Stimulated activated CD4-positive, alpha-beta T cell treated with anti-CD3 and anti-CD28 coated beads, Interleukin-15, amount 100 ng/mL, for 1 hour (primary cell): ENCODE data around the gene ATP6V0C.

Source experiments
- DNase-seq, 2 donors: peaks; one replicate each; pipeline ENCODE4 v3.0.0-alpha.2; 2020; ENCODE audit warnings: low read depth in 1 of 2, low spot score in 1 of 2

Gene ATP6V0C

DNA sequence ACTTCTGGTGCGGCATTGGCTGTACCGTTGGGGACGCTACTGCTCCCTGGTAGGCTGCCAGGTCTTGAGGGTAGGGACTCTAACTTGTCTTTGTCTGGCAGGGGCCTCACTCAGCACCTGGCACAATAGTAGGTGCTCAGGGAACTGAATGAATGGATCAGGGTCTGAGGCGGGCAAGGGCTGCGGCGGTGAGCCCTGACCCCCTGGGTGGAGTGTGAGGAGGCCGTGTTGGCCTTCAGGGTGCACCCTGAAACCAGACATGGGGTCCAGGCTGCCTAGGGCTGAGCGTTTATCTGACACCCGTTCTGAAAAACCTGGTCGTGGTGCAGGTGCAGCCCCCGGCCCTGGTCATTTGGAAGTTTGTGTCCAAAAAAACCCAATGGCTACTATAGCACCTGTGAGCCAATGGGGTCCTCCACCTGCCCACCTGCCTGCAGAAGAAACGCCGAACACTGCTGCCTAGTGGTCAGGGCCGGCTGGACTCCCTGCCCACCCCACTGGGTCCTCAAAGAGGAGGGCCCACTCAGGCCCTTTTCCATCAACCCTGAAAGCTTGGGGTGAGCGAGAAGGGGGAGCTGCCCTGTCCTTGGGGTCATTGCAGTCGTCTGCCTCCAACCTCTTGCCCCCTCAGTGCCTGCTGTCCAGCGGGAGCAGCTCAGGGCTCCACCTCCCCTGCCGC is 4.9 kb upstream of the ATP6V0C start:
- DNase-seq = no peak

DNA sequence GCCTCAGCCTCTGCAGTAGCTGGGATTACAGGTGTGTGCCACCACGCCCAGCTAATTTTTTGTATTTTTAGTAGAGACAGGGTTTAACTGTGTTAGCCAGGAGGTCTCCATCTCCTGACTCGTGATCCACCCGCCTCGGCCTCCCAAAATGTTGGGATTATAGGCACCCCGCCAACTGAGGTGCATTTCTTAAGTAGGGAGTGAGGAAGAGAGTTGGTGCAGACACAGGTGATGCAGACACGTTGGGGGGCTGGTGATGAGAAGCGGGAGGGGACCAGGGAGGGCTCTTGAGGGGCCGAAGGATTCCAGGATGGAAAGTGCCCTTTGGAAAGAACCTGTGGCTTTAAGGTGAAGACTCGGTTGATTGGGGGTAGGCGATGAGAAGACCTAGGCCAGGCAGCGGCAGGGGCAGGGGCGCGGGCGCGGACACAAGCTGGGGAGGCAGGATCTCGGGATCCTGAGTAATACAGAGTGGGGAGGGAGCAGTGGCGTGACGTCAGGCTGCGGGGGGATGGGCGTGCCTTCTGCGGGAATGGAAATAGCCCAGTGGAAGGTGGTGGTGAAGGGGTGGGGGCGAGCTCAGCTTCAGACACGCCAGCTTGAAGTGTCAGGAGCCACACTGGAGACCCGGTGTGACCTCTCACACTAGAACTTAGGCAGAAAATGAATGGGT is 2.5 kb upstream of the ATP6V0C start:
- no peak for DNase-seq

DNA sequence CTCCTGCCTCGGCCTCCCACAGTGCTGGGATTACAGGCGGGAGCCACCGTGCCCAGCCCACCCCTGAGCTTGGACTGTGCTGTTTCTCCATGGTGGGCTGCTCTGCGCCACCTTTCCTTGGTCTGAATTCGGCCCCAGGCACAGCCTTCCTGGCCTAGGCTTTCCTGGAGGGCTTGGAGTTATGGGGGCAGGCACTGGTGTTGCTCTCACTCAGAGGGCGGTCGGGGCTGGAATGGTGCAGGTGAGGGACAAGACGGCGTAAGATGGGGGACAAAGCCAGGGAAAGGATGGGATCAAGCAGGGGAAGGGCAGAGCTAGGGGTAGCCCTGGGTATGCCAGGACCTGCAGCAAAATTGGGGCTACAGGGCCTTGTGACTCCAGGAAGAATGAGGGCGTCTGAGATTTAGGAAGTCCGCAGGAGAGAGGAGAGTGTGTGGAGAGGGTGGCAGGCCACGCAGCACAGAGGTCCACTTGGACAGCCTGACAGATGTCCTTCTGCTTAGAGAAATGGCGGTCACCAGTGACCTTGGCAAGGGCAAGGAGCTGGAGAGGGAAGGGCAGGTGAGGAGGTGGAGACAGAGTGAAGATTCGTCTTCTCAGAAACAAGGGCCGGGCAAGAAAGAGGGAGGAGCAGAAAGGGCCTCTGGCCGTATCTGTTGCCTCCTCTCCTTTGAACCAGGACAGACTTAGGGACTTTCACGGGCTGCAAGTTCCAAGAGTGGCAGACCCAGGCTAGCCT is 1.6 kb upstream of the ATP6V0C start:
- no peak for DNase-seq

DNA sequence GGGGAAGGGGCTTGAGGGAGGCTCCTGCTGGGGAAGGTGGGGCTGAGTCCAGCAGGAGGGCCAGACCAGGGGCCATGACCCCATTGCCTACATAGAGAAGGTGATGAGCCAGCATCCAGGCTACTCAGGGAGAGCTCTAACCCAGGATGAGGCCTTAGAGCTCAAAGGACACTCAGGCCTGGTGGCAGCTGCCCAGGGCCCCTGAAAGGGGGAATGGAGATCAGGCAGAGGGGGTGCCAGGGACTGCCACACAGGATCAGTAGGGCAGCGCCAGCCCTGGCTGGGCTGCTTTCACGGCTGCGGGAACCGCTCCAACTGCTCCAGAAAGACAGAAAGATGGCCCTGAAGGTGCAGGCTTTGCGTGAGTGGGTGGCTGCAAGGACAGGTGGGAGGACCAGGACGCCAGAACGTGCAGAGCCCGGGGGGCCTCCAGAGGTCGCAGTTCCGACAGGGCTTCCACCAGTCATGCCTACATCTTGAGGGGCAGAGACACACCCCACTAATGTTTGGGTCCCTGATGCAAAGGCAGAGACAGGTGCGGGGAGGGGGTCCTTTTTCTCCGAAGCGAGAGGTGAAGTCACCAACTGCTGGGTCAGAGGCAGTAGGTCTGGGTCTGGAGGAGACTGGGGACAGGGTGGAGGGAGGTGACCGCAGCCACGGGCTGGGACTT is 882 bp upstream of the ATP6V0C start:
- DNase-seq = no peak

DNA sequence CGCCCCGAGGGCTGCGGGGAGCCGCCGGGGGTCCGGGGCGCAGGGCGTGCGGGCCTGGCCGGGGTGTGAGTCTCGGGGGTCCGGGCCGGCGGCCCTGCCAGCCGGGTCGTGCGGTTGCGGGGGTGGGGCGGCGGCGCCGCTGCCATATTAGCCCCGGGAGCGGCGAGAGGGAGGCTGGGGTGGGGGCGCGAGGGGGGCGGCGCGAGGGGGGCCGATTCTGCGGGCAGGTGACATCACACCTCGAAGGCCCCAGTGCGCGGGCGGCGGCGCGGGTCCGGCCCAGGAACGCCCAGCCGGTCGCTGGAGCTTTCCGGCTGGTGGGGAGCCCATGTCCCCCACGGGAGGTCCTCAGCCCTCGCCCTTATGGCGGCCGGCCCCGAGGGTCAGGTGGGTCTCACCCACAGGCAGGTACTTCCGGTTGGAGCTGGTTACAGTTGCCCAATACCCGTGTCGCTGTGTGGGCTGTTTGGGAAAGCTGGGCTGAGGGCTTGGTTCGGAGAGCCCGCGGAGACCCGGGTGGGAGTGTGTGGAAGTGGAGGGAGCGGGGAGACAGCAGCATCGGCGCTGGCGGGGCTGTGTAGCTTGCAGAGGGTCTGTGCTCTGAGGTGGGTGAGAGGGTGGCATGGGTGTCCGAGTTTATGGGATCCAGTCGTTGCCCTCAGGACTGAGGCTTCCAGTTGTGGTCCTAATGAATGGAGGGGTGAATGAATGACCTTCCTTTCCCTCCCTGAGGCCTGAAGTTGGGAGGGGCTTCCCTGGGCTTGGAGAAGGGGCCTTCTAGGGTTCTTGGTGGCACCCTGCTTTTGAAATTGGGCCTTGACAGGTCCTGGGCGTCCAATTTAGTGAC is 804 bp downstream of the ATP6V0C start:
- DNase-seq = no peak

DNA sequence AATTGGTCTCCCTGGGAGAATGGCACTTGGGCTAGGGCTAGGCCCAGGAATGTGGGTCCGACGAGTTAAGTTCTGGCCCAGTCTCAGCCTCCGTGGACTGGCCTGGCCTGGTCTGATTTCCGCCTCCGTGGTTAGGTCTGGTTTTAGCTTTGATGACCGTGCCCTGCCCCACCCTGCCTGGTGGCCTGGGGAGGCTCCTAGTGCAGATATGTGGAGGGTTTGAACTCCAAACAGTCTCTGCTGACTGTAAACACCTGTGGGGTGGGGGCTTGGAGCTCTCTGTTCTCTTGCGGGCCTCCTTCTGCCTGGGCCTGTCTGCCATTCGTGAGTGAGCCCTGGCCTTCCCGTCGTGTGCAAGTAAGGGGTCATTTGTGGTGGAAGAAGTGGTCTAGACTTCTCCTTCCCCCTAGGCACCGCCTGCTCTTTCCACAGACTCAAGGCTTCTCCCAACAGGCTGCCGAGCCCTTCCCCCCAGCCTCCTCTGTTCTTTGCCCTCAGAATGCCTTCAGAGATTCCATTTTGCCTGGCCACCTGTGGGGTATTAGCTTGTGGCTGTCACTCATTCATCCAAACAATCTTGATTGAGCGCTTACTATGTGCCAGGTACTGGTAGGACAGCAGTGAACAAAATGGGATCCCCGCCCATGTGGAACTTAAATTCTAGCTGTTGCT is 1.6 kb downstream of the ATP6V0C start:
- DNase-seq = no peak

DNA sequence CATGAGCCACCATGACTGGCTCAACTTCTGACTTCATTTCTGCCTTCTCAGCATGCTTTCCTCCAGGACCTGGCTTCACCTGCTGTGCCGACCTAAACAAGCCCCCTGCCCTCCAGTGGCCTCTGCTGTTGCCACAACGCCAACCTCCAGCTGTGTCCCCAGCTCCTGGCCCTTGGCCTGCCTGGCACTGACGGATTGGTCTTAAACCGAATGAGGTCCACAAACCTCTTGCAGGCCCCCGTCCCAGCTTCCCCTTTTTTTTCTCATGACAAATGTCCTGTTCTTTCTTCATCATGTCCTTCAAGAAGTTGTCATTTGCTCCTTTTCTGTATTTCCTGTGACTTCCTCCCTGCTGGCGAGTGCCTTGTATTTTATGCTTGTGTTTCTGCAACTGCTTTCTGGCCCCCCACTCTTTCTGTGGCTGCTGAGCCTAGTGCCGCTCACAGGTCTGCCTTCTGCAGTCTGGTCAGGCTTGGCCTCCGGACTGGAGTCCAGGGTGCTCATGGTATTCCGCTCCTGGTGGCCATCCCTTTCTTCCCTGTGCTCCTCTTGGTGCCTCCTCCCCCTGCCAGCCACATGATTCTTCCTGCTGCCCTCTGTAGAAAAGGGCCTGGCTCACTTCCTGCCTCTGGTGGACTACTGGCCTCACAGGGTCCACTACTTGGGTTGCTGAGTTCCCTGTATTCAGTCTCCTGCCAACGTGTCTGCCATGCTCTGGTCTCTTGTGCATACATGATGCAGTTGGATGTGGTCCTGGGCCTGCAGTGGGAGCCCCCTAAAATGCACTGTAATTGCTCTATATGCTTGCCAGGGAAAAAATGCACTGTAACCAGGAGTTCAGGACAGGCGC is 2.9 kb downstream of the ATP6V0C start:
- DNase-seq = no peak

DNA sequence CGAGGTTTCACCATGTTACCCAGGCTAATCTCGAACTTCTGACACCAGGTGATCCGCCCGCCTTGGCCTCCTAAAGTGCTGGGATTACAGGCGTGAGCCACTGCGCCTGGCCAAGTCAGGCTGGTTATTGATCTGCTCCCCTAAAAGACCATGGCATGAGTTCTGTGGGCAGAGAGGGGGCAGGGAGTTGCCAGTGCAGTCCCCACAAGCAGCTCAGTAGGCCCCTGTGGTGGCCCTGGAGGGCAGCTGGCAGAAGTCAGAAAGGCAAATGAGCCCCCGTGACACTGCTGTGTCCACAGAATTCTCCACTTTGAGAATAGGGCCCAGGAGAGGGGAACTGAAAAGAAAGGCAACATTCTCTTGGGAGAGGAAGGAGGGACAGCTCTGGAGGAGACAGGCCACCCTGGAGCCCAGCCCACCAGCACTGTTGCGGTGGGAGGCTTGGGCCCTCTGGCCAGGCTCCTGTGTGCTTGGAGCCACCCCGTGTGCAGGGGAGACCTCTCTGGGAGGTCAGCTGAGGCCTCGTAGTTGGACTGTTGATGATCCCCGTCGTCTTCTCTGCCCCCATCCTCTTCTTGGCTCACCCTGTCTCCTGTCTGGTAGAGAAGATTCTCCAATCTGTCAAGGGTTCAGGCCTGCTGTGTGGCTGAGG is 4.3 kb downstream of the ATP6V0C start:
- DNase-seq = no peak

DNA sequence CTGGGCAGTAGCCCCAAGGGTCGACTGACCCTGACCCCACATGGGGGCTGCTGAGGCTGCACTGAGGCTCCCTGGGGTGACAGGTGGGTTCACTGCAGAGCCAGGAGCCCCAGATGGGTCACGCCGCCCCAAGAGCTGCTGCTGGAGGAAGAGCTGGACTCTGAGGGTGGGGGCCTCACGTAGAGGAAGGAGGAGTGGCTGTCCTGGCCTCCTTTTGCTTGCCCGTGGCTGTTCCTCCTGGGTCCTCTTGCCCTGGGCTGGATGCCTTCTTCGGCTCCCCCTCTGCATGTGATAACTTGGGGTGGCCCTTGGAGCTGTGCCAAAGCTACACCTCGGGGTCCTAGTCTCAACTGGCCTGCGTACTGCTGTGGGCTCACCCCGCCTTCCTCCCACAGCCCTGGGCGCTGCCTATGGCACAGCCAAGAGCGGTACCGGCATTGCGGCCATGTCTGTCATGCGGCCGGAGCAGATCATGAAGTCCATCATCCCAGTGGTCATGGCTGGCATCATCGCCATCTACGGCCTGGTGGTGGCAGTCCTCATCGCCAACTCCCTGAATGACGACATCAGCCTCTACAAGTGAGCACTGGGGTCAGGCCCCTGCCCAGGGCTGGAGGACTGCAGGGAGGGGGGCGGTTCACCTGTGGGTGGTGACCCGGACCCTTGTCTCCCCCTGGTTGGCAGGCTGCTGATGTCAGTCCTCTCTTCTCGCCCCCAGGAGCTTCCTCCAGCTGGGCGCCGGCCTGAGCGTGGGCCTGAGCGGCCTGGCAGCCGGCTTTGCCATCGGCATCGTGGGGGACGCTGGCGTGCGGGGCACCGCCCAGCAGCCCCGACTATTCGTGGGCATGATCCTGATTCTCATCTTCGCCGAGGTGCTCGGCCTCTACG is 5.3 kb downstream of the ATP6V0C start:
- DNase-seq = no peak

DNA sequence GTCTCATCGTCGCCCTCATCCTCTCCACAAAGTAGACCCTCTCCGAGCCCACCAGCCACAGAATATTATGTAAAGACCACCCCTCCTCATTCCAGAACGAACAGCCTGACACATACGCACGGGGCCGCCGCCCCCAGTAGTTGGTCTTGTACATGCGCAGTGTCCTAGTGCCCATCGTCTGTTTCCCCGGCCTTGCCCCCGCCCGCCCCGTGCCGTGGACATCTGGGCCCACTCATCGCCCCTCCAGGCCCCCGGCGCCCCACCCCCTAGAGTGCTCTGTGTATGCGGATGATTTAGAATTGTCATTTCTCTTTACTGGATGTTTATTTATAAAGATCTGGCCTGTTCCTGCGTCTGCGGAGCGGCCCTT is 5.9 kb downstream of the ATP6V0C start:
- no peak for DNase-seq

DNA sequence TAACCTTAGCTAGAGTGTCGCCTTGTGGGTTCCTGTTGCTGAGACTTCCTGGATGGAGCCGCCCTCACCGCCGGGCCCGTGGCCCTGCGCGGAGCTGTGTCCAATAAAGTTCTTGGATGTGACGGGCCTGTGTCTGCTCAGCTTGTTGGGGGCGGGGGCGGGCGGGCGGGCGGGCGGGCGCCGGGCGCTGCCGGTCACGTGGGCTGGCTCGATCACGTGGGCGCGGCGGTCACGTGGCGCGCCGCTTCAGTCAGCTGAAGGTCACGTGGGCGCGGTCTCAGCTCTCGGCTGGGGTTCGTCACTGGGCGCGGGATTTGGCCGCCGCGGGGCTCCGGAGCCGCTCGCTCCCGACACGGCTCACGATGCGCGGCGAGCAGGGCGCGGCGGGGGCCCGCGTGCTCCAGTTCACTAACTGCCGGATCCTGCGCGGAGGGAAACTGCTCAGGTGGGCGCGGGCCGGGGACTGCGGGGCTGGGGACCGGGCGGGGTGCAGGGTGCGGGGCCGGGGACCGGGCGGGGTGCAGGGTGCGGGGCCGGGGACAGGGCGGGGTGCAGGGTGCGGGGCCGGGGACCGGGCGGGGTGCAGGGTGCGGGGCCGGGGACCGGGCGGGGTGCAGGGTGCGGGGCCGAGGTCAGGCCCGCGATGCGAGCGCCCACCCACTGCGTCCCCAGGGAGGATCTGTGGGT is 6.5 kb downstream of the ATP6V0C start, which contains the start of gene AMDHD2:
Gene AMDHD2, plus strand, starts transcription at position 275 of the 687 bp plus-strand sequence. Its CDS starts 88 bp downstream, at position 363.
- peak; percentile 77 to 82 for DNase-seq

DNA sequence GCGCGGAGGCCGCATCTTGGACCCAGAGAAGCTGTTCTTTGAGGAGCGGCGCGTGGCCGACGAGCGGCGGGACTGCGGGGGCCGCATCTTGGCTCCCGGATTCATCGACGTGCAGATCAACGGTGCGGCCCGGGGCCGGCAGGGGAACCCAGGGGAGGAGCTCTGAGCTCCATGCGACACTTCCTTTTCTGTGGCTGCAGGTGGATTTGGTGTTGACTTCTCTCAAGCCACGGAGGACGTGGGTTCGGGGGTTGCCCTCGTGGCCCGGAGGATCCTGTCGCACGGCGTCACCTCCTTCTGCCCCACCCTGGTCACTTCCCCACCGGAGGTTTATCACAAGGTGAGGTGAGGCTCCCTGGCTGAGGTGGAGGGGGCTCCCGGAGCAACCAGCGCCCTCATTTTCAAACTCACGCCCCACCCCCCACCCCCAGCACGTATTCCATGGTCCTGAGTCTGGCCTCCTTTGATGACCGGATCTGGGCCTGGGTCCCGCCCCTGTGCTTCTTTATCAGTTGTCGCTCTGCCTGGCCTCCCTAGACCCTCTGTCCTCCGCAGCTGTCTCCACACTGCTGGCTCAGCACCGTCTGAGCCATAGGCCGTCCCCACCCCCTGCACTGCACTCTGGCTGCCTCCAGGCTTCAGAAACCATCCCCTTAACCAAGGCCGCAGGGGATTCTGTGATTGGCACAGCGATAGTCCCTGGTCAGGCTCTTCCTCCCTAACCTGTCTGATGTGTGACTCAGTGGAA is 7.2 kb downstream of the ATP6V0C start:
- DNase-seq = peak in 1 of 2 donors; percentile 35

DNA sequence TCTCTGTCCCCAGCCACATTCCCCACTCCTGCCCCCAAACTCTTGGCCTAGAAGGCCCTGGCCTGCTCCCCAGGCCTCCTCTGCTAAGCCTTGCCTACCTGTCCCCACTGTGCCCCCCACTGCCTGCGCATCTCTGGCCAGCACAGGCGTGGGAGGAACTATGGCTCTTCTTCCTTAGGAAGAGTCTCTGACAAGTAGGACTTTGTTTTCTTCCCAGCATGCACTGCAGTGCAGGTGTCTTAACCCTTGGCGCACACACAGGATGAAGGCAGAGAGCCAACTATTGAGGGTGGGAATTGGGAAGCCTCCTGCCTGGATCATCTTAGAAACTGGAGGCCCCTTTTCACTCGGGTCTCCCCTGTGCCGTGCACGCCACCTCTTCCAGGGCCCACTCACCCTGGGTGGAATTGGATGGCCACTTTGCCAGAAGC is 10.1 kb downstream of the ATP6V0C start:
- DNase-seq = no peak

DNA sequence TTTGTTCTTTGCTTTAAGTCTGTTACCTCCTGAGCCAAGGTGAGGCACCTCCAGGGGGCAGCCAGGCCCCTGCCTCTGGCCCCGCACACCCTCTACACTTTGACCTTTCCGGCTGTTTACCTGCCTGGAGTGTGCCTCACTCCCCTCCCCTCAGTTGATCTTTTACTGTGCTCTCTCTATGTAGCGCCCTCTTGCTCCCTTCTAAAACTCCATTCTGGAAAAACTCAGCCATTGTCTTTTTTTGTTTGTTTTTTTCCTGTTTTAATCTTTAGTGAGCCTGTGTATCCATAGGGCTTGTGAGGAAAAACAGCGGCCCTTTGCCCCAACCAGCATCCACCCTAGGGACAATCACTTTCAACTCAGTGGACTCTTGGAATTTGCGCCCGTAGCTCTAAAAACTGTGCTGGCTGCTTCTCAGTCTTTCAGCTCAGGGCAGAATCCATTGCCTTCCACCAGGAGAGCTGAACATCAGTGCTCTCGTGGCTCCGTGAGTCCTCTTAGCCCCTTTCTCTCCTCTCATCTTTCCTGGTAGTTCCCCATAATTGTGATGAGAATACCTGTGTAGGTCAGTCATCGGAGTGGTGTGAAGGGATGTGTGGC is 10.7 kb downstream of the ATP6V0C start:
- no peak for DNase-seq

DNA sequence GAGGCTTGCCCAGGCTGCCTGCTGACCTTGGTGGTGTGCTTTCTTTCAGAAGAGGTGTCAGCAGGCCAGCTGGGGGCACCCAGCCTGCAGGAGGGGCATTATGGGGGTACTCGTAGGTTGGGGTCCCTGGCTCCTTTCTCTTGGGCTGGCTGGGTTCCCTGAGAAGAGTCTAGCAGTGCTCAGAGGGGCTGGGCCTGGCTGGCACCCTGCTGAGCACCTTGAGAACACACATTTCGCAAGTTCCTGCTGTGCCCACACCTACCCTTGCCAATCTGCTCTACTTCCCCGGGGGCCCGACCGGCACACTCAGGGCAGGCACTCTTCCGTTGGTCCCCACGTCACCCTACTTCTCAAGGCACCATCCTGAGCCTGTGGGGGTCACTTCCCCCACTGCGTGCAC is 12.4 kb downstream of the ATP6V0C start:
- no peak for DNase-seq
